ENCODE data around the gene DIRAS1.

DNA sequence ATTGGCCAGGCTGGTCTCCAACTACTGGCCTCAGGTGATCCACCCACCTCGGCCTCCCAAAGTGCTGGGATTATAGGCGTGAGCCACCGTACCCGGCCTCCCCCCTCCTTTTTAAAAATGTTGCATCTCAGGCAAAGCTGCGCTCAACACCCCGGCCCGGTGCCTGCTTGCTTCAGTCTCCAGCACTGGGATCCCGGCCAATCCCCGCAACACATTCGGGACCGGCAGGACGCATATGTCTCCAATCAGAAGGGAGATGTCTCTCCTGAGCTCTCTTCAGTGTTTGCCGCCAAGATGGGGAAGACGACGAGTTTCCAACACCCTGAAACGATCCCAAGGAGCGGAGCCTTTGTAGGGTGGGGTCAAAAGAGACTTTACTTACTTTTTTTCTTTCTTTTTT lies 34.8 kb downstream of the DIRAS1 start:
- TF ChIP-seq, protein P1, sequence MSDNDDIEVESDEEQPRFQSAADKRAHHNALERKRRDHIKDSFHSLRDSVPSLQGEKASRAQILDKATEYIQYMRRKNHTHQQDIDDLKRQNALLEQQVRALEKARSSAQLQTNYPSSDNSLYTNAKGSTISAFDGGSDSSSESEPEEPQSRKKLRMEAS (IDR thresholded peaks at IDR 0.05; ENCODE audit: insufficient read depth, insufficient read length): no peak
- TF ChIP-seq, protein P2, sequence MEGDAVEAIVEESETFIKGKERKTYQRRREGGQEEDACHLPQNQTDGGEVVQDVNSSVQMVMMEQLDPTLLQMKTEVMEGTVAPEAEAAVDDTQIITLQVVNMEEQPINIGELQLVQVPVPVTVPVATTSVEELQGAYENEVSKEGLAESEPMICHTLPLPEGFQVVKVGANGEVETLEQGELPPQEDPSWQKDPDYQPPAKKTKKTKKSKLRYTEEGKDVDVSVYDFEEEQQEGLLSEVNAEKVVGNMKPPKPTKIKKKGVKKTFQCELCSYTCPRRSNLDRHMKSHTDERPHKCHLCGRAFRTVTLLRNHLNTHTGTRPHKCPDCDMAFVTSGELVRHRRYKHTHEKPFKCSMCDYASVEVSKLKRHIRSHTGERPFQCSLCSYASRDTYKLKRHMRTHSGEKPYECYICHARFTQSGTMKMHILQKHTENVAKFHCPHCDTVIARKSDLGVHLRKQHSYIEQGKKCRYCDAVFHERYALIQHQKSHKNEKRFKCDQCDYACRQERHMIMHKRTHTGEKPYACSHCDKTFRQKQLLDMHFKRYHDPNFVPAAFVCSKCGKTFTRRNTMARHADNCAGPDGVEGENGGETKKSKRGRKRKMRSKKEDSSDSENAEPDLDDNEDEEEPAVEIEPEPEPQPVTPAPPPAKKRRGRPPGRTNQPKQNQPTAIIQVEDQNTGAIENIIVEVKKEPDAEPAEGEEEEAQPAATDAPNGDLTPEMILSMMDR (IDR thresholded peaks at IDR 0.05; ENCODE audit: extremely low read depth in 1 of 2, insufficient read depth in 1 of 2, low read depth in 1 of 2, low read length in 2 of 2): no peak
- no peak for TF ChIP-seq POLR2A (IDR thresholded peaks at IDR 0.05; ENCODE audit: low read depth, low read length)
- TF ChIP-seq EZH2 (IDR thresholded peaks at IDR 0.05; ENCODE audit: borderline replicate concordance, low read depth, low read length, severe bottlenecking): no peak
- TF ChIP-seq POLR2AphosphoS5 (IDR thresholded peaks at IDR 0.05; ENCODE audit: insufficient read depth, low read depth, low read length): no peak
- no peak for TF ChIP-seq MYC (IDR thresholded peaks at IDR 0.05; ENCODE audit: low read depth, low read length)
- TF ChIP-seq FOS (IDR thresholded peaks at IDR 0.05; ENCODE audit: borderline replicate concordance, insufficient read depth, low read length): no peak
- no peak for TF ChIP-seq JUN (IDR thresholded peaks at IDR 0.05; ENCODE audit: borderline replicate concordance, insufficient read depth, insufficient read length, low read depth)
- TF ChIP-seq GATA2 (IDR thresholded peaks at IDR 0.05; ENCODE audit: insufficient read depth, insufficient read length, low read depth, low read length): no peak
